H54 (cell line): ENCODE measurements around the gene ULK4.
"Not testable (repeated sequence)": the region's sequence is repeated elsewhere in the genome, so short reads cannot be mapped to it uniquely, and the experiment has no call there.

Experiments
- DNase-seq: peaks from one replicate; pipeline ENCODE4 v3.0.0; 2011; ENCODE audit warnings: low spot score, mixed read lengths; ENCODE audit not compliant: insufficient read length
- FAIRE-seq: peaks from 3 replicates; lab custom pipeline; 2011; peaks lifted over from hg19 to GRCh38; lab: Jason Lieb, UNC
- POLR2A ChIP-seq: IDR thresholded peaks from 2 replicates; pipeline ENCODE4 v1.6.1; 2011; ENCODE audit warnings: low read depth, mild to moderate bottlenecking, low read length

The ULK4 gene

DNA sequence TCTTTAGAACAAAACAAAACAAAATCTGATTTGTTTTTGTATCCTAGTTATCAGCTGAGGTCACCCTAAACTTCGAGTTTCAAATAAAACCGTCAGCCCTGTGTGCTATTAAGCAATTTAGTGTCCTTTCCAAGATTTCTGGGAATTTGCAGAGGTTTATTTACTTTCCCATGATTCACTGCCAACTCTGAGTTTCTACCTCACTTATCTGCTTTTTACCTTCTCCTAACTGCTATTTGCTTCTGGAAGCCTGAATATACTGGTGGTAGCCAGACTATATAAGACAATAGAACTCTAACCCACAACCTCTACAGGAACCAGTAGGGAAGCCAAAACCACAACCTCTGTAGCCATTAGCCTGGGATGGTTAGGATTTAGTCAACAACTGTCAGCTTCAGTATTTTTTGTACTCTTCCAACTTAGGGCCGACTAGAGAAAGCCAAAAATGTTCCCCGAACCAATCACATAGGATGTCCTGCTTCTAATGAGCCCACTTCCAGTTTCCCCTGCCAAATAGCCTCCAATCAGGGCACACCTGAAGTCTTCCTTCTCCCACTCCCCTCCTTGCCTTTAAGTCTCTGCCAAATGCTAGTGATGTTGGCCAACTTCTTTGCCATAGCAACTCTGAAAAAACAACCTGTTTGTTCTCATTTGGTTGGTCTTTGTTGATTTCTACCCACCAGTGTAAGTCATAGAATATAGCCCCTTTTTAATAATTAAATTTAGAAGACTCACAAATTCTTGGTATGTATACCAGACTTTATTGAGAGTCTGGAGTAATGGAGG is 273.1 kb downstream of the ULK4 start:
- DNase-seq: no peak
- no peak for FAIRE-seq
- TF ChIP-seq POLR2A: no peak

- TF ChIP-seq POLR2A: no peak
- FAIRE-seq (no peak), DNase-seq (no peak)
These were observed 276.8 kb downstream of the ULK4 start for GRCh38 chr3:41684797-41685735.

DNA sequence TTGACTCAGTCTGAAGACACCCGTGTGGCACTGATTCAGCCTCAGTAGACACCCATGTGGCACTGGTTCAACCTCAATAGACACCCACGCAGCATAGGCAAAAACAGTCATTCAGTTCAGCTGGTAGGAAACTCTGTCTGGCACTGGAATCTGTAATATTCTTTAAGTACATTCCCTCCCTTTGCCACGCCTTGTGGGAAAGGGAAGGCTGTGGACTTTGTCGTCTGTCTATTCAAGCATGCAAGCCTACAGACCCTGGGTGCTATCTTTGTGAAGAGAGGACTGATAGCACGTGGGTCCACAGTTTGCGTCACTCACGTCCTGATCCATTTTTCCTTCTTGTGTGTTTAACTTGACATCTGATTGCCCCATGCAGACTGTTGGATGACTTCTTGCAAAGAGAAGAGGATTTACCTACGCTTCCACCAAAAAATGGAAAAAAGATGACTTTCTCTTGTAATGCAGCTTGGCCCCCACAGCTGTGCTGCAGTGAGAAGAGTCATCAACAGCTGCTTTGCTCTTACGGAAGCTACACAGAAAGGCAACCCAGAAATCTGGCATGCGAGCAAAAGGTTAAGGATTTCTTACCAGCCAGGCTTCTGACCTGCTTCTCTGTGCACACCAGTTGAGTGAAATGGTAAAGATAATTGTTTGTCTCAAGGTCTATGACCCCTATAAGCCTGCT is 278.1 kb downstream of the ULK4 start:
- DNase-seq (no peak), FAIRE-seq (no peak)
- no peak for TF ChIP-seq POLR2A

DNA sequence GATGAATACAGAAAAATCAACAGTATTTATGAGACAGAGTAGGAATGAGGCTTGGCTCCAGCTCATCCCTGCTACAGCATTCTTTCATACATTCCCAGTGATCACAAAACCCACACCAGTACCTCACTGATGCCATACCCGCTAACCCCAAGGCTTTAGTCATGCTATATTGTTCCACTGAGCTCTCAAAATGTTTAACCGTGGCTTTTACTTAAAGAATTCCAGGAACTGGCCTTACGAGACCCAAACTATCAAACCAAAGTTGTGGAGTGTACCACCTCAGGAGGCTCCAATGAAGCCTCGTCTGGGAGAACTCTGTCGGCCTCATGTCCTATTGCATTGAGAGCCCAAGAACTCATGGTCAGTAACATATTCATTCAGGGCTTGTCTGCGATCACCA is 278.9 kb downstream of the ULK4 start:
- no peak for DNase-seq
- peak; percentile 36 for FAIRE-seq
- no peak for TF ChIP-seq POLR2A

DNA sequence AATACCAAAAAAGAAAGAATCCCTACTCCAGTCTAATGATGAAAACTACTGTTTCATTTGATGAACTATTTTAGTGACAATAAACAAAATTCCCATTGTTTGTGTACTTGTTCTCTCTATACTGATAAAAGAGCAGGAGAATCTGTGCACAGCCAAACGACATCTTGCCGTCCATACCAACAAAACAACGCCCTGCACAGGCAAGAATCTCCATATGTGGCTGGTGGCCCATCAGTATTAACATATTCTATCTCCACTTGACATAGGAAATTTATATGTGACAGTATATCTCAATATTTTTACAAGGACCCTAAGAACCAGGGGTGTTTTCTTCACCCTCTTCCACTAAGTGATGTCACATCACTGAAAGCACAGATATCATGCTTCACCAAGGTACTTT is 279.5 kb downstream of the ULK4 start:
- FAIRE-seq: no peak
- no peak for DNase-seq
- TF ChIP-seq POLR2A: no peak

GRCh38 chr3:41681479-41681878 is 280.4 kb downstream of the ULK4 start:
- no peak for TF ChIP-seq POLR2A
- DNase-seq (peak; percentile 25), FAIRE-seq (peak; percentile 98)

DNA sequence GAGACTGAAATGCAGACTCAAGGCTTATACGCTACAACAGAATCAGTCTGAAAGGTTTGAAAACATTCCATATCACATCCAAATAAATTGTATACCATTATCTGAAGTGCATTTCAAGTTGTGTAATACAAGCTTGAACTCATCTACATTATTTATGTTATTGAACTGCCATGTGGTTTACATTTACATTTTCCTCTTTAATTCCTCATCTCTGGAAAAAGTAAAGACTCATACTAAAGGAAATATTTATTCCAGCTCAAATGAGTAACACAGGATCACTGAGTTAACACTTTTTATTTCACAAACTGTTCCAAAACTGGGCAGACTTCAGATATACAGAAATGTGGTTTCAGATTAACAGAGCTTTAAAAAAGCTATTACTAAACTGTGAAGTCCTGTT is 282.5 kb downstream of the ULK4 start:
- FAIRE-seq: no peak
- TF ChIP-seq POLR2A: no peak
- DNase-seq: no peak

GRCh38 chr3:41675102-41675501 is 286.8 kb downstream of the ULK4 start:
- not testable (repeated sequence) for FAIRE-seq, DNase-seq

GRCh38 chr3:41674449-41674848 is 287.5 kb downstream of the ULK4 start:
- DNase-seq (no peak), FAIRE-seq (no peak)
- no peak for TF ChIP-seq POLR2A

GRCh38 chr3:41673650-41674049 is 288.3 kb downstream of the ULK4 start:
- FAIRE-seq: no peak
- TF ChIP-seq POLR2A: no peak

DNA sequence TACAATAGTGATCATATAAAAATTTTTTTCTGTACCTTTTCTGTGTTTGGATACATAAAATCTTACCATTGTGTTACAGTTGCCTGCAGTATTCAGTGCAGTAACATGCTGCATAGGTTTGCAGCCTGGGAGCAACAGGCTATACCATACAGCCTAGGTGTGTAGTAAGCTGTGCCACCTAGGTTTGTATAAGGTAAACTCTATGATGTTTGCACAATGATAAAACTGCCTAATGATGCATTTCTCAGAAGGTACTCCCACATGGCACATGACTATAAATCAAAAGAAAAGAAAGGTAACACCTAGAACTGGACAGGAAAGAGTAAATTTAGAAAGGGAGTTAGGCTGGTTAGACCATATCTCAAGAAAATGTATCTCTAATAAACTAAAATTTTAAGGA is 293.5 kb downstream of the ULK4 start:
- FAIRE-seq: no peak
- DNase-seq: no peak
- no peak for TF ChIP-seq POLR2A

More at GRCh38 chr3:41673650-41674049, 288.3 kb downstream of the ULK4 start:
- DNase-seq: no peak

GRCh38 chr3:41662288-41662687 is 299.6 kb downstream of the ULK4 start:
- FAIRE-seq: peak; percentile 94
- peak; percentile 35 for DNase-seq
- no peak for TF ChIP-seq POLR2A

DNA sequence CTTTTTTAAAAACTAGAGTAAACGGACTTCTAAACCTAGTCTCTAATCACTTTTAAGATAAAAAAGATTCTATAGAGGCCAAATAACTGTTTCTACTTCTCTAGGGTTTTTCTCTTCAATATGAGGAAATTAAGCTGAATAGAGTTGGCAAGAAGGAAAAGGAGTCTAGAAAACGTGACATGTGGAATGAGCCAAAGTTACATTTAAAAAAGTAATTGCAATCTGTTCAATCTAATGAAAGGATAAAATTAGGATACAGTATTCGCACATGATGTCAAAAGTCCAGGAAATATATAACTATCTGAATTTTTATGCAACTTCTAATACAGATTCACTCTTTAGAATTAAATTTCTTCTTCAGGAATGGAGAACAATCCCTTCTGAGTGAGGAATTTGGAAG is 300.1 kb downstream of the ULK4 start:
- no peak for FAIRE-seq
- no peak for TF ChIP-seq POLR2A
- DNase-seq: no peak

DNA sequence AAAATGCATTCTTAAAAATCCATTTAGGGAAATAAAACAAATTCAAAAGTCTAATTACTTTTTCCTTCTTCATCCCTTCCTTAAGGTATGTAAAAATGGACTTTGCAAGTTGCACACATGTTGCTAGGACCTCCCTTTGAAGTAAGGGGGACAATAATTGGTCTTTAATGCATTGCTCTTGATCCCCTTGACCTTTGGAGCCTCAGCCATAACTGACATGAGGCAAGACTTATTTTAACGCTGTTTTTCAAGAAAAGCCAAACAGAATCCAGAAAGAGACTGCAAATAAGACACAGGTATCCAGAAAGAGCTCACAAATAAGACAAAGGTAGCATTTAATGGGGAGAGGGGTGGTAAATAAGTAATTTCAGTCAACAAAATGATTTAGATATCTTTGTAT is 301.4 kb downstream of the ULK4 start:
- no peak for TF ChIP-seq POLR2A
- DNase-seq (no peak), FAIRE-seq (no peak)
